GM19193 (cell line): ENCODE measurements around the gene ROBO3.

Source experiments
- POLR2A ChIP-seq: IDR thresholded peaks from 4 replicates; pipeline ENCODE4 v1.6.1; 2011; ENCODE audit not compliant: insufficient read depth, insufficient read length; ENCODE audit errors: extremely low read depth

The ROBO3 gene

DNA sequence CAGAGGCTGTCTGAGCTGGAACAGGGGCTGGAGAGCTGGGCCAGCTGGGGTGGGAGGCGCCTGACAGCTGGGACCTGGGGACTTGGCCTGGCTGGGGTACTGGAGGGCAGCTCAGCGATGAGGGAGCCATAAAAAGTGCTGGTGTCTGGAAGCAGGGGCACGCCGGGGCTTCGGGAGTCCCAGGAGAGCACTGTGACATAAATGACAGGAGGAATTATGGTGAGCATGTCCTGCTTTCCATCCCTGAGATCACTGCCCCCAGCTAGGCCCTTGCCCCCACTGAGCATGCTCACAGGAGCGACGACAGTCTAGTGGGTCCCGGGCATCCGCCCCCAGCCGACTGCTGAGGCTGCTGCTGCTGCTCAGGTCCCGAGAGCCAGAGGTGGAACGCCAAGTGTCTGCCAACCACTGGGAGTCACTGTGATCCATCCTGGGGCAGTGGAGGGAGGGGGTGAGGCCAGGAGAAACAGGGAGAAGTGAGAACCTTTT lies 26.2 kb downstream of the ROBO3 start:
- no peak for TF ChIP-seq POLR2A

DNA sequence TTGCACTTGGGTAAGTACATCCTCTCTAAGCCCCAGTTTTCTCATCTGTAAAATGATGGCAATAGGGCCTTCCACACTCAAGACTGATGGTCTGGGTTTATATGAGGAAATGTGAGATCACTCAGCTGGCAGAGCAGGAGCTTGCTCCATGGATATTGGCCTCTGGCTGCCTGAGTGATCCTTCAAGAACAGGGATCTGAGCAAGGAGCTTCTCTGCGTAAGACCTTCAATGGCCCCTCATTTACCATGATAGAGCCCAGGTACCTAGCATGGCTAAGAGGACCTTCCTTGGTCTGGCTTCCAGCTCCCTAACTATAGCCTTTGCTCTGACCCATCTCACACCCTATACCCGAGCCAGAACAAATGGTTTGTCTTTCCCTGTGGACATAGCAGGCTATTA lies 26.9 kb downstream of the ROBO3 start:
- no peak for TF ChIP-seq POLR2A

DNA sequence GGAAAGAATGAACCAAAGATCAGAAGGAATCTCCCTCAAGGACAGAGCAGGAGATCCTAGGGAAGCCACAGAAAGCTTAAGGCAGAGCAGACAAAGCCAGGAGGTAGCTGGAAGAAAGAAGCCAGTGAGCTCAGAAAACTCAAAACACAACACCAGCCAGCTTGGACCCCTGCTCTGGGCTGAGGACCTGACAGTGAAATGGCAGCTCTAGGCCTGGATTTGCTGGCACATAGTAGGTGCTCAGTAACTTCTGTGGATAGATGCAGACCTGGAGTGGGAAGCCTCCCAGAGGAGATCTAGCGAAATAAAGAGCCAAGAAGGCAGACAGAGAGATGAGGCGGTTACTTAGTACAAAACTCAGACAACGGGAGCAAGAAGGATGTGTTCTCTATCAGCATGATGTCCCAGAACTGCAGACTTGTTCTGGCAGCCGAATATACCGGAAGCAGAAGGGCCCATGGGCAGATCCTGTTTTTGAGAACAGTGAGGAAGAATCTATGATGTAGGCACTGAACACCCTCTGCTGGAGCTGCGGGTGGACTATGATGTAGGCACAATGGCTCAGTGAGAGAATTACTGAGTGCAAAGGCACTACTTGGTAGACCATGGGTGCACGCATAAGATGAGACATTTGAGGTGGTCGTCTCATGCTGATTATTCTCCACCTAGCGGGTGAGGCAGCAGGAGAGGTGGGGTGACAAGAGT lies 27.7 kb downstream of the ROBO3 start:
- TF ChIP-seq POLR2A: no peak

DNA sequence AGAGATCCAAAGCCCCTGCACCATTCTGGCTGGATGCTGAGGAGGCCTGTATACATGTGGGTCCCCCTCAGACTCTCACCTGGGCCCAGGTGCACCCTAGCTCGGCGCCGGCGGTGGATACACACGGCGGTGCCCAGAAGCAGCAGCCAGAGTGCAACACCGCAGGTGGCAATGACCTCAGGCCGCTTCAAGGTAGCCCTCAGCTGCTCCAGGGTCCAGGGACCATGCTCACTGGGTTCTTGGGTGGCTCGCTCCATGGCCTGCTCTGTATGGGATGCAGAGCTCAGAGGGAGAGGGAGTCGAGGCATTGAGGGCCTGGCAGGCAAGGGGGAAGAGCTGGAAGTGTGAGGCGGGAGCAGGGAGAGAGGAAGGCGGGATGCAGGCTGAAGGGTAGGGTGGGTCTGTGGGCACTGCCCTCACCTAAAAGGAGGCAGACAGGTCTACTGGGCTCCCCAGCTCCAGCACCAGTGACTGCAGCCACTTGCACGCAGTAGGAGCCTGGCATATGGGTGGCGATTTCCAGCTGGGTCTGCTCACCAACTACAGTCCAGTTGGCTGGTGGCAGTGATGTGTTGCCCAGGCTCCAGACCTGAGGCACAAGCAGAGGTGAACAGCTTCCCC lies 28.7 kb downstream of the ROBO3 start:
- TF ChIP-seq POLR2A: no peak

DNA sequence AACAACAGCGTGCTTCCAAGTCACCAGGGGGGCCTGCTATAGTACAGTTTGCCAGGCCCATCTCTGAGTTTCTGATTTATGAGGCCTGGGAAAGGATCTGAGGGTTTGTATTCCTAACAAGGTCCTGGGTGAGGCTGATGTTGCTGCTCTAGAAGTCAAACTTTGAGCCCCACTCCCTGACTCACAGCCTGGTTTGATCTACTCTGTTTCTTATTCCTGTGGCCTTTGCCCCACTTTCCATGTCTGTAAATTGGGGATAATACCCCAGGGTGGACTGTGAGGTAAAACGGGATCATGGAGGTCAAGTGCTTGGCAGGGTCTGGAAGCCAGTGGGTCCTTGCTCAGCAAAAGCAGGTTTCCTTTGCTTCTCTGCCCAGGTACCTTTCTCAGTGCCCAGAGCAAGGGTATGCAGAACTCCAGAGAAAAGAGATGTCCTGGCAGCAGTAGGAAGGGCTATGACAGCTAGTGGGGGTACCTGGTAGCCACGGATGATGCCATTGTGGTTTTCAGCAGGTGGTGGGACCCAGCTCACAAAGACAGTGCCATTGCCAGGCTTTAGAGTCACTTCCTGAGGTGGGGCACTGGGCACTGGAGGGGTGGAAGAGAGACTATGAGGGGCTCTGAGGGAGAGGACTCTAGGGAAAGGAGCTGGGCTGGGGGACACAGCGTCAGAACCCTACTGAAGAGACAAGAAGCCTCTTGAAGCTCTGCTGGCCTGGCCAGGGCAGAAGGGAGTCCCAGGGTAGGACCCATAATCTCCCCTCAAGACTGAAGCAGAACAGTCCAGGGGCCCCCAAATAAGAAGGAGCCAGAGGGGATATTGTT lies 29.6 kb downstream of the ROBO3 start:
- TF ChIP-seq POLR2A: no peak

DNA sequence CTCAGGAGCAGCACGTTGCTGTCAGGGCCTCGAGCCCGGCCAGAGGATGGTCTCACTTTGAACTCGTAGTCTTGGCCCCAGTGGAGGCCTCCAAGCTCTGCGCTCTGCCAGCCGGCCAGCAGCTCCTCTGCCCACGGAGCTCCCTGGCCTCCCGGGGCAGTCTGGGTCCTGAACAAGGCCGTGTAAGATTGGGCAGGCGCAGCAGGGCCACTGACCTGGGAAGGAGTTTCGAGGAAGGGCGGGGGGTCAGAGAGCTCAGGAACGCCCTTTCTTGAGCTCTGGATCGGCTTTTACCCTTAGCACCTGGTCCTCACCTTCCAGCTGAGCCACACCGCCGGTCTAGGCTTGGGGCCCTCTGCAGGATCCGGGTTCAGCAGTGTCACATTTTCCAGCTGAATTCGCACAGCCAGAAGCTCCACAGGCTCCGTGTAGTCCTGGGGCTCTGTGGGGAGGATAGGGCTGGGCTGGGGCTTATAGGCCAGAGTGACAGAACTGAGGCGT lies 30.3 kb downstream of the ROBO3 start:
- no peak for TF ChIP-seq POLR2A

DNA sequence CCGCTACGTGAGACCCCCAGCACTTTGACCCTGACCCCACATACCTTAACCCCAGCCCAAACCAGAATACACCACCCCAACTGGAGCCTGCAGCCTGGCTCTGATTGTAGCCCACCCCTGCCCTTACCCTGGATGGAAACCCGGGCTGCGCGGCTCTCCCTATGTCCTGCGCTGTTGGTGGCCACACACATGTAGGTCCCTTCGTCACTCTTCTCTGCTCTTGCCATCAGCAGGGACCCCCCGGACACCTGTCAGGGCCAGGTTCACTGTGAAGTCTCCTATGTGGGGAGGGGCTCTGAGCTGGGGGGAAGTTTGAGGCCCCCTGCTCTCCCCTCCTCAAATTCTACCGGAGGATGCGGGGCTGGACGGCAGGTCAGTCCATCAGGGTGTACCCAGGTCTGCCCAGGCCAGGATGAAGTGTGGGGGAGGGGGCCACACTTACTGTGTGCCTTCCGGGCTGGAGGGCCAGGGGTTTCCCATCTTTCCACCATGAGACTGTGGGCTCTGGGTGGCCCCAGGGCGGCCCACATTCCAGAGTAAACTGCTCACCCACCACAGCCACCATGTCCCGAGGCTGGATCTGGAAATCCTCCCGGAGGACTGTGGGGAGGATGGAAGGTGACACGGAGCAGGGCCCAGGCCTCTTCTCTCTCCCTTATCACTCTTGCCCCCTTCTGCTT lies 31.0 kb downstream of the ROBO3 start:
- no peak for TF ChIP-seq POLR2A

DNA sequence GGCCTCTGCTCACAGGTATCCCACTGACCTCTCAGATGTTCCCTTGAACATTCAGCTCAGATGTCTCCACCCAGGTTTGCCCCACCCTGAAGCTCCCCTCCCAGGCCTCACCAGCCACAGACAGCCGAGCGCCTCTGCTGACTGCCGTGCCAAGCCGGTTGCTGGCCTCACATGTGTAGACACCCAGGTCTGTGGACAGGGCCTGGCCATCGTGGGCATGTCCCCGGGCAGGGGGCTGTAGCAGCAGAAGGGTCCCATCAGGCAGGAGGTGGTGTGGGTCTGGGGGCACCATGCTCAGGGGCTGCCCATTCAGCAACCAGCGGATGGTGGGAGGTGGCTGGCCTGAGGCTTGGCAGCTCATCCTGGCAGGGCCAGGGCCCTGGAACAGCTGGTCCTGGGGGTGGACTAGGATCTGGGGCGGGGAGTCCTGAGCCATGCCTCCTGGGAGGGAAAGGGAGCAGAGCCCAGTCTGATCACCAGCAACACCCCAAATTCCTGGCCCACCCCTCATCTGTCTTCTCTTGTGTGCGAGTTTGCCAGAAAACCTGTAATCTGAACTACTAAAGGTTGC lies 31.7 kb downstream of the ROBO3 start:
- no peak for TF ChIP-seq POLR2A

DNA sequence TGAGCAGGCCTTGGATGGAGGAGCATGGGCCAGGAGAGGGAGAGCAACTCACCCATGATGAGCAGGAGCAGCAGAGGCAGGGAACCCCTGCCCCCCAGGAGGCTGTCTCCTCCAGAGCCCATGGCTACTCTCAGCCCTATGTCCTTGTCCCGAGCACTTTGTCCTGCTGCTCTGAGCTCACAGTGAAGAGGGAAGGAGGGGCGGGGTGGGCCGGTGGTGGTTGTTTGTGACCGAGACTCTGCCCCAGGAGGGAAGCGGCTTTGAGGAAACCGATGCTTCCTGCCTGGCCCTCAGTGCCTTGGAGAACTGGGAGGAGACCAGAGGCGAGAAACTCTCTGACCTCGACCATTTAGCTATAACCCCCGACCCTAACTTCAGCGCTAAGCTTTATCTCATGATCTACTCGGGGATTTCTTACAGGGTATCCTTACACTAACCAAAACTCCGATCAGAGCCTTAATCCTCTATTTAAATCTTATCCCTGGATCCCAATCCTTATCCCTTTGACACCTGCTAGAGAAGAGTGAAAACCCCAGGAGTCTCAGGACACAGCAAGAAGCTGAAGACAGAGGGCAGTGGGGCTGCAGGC lies 32.5 kb downstream of the ROBO3 start, which contains the start of gene ROBO4:
Gene ROBO4 (minus strand): TSS at position 192 of the 589 bp plus-strand sequence. CDS start 70 bp downstream, at position 122.
- no peak for TF ChIP-seq POLR2A

DNA sequence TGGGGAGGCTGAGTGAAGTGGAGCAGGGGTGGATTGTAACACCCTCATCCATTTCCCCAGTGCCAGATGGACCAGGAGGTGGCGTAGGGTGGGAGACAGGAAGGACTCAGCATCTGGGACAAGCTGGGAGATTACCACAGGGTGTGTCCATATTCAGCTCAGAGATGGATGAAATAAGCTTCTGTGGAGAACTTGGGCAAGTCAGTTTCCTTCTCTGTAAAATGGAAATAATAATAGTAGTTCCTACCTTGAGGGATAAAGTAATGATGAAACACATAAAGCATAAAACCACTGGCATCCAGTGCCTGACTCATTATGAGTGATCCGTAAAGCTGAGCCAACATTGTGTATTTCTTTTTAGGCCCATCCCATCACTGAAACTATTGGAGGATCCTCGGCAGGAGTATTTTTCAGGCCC lies 33.0 kb downstream of the ROBO3 start:
- TF ChIP-seq POLR2A: no peak

DNA sequence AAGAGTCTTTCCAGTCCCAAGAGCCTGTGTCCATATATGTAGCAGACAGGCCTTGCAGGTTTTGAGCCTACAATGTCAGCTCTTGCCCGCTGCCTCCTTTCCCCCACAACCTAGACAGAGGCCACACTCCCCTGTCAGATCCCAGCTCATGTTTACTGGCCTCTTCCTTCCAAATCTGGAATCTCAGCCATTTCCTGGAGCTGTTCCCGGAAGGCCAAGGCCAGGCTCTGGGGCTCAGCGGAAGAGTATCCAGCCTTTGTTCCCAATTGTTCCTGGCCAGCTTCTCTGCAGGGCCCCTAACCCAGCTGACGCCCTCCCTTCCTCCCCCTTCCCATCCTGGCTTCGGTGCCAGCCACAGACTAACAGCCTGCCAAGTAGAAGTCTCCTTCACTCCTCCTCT lies 33.5 kb downstream of the ROBO3 start:
- TF ChIP-seq POLR2A: no peak

DNA sequence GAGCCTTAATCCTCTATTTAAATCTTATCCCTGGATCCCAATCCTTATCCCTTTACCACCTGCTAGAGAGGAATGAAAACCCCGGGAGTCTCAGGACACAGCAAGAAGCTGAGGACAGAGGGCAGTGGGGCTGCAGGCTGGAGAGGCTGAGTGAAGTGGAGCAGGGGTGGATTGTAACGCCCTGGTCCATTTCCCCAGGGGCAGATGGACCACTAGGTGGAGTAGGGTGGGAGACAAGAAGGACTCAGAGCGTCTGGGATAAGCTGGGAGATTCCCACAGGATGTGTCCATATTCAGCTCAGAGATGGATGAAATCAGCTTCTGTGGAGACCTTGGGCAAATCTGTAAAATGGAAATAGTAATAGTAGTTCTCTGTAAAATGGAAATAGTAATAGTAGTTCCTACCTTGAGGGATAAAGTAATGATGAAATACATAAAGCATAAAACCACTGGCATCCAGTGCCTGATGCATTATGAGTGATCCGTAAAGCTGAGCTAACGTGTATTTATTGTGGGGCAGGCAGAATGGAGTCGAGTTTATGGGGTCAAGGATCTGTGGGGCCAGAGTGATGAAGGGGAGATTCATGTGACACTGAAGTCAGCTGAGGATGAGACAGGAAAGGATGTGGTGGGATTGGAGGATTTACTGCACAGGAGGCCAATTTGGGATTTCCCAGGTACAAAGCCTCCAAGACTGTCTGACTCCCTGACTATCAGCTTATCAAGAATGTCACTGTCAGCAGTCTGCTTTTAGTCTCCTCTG lies 34.3 kb downstream of the ROBO3 start:
- no peak for TF ChIP-seq POLR2A

DNA sequence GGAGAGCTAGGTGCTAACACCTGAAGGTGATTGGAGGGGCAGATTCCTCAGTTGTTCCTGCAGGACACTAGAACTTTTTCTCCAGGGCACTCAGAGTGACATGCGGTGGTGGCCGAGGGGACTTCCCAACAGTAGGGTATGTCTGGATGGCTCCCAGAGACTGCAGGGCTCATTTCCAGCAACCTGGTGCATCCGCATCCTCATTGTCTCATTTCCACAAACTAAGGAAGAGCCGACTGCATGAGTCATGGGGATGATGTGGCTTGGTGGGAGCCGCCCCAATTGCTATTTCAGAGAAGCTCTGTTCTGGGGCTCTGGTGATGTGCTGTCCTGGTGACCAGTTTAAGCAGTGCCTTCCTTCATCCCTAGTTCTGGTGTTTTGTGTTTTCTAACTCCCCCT lies 35.2 kb downstream of the ROBO3 start:
- TF ChIP-seq POLR2A: no peak

DNA sequence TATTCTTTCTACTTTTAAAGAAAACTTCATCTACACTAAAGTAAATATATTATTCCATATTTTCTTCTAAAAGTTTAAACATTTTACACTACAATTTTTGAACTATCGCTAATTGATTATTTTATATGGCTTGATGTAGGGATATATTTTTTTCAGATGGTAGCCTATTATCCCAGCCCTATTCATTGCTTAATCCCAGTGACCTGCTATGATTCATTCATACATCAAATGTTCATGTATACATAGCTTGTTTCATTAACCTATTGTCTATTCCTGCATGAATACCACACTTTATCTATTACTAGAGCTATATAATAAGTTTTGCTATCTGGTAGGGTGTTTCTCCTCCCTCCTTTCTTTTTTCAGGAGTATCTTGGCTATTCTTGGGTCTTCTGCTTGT lies 37.4 kb downstream of the ROBO3 start:
- no peak for TF ChIP-seq POLR2A
